Measurements from ENCODE around the gene TXLNG.
"Not testable (repeated sequence)": the region's sequence is repeated elsewhere in the genome, so short reads cannot be mapped to it uniquely, and the experiment has no call there.

The TXLNG gene

DNA sequence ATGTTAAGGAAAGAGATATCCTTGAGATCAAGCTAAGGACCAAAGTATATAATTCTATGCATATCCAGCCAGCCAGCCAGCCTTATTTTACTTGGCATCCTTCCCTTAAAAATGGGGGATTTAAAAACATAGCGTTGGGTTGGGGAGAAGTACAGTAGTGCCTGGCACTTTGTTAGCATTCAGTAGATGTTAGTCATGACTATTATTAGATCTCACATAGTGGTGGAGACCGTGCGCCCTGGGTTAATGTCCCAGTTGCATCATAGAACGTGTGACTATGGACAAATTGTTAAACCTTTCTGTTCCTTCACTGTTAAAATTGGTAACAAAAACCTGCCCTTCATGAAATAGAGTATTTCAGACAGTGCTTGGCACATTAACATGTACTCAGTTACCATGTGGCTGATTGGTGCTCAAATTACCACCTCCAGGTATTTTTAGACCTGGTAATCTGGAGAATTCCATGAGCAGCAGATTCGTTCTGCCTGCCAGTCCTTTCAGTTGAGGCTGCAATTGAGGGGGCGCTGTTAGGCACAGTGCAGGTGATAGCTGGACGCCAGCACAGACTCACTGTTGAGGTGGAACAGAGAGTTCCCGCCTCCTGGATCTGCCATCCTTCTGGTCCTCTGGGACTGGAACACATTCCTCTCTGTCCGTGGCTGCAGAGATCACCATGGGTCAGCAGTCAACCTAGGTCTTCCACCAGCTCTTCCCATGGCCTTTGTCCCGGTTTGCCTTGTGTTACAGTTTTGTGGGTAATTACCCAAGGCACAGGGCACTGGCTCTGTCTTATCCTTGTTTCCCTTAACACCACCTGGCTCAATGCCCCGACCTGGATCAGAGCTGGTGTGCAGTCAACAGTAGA is 52.2 kb downstream of the TXLNG start:
- DNase-seq (ENCODE audit: insufficient read length, low spot score): no peak
- FAIRE-seq: no peak

DNA sequence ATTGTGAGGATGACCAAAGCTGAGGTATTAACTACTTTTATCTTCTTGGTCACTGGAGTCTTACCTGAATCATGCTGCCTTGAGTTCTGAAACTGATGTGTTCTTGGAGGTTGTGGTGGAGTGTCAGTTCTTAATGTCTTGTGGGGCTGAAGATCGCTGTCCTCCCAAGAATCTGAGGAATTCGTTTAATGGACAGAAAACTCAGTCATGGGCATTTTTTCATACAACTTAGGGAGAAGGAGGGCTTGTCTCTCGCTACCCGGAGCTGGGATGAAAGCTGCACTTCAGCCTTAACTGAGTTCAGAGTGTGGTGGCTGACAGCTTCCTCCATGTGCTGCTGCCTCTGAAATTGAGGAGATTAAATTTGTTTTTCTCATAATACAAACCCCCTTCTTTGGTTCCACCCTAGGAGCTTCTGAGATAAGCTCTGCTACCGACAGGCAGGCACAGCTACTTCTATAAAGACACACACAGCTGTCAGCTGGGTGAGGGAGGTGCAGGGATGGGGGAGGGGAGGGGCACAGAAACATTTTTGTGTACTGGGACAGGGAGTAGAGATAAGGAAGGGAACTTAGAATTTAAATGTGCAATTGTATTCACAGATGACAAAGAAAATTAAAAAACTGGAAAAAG is 53.1 kb downstream of the TXLNG start:
- DNase-seq (ENCODE audit: insufficient read length, low spot score): no peak
- no peak for FAIRE-seq

DNA sequence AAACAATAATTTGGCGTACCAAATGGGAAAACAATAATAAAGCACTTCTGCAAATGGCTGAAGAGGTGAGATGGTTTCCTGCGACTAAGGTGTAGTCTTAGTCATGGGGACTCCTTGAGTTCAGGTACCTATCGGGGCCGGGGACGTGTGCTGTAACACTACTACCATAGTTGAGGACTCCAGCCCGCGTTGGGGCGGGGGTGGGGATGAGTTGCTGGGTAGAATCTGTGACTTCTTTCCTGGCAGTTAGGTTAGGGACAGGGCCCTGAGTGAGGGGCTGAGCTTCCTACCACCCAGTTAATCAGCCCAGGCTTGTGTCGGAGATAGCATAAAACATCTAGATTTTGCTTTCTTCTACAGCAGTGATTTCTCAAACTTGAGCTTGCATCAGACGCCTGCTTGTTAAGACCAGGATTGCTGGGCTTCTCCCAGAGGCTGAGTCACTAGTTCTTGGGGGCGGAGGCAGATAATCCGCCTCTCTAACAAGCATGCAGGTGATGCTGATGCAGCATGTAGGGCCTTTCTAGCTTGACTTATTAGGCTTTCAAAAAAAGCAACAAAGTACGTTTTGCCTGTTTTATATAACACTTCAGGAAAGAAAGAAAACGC is 53.7 kb downstream of the TXLNG start:
- DNase-seq (ENCODE audit: insufficient read length, low spot score) (no peak), FAIRE-seq (no peak)

DNA sequence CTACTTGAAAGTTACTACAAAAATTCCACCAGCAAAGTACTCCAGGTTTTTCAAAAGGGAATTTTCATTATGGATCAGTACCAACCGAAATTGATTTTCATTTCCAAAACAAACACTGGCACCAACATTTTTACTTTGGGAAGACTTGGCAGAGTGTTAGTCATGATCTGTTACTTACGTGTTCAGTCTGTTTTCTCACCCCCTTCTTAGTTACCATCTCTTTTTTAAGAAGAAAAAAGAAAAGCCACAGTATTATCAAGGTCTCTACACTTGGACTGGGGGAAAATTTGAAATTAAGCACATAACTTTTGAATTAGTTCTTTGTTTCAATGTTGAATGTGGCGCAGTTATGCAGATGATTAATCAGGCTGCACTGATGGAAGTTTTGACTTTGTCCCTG is 56.4 kb downstream of the TXLNG start:
- FAIRE-seq (no peak), DNase-seq (ENCODE audit: insufficient read length, low spot score) (no peak)

DNA sequence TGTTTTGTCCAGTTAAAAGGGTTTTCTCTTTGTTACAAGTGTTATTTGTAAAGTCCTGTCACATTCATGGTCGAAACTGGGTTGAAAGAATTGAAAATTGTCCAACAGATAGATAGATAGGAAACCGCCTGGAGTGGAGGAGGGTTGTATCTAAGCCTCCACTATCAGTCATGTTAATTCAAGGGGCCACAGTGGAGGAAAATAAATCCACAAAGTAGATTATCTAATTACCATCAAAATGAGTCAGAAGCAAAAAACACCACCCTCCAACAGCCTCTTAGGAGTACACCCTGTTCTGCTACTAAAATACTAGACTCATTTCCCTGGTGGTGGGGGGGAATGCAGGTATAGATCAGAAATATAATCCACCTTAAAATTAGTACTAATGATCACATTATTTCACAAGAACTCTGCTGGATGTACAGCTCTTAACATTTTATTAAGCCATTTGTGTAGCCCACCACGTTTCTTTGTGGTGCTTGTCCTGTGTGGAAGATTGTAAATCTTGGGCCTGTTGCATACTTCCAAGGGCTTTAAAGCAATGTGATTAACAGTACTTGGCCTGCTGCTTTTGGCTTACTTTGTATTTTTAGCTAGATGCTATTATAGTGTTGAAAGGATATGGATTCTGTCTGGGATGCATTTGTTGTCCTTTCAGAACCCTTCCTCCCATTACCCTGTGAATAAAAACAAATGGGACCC is 57.1 kb downstream of the TXLNG start:
- DNase-seq (ENCODE audit: insufficient read length, low spot score) (no peak), FAIRE-seq (no peak)

DNA sequence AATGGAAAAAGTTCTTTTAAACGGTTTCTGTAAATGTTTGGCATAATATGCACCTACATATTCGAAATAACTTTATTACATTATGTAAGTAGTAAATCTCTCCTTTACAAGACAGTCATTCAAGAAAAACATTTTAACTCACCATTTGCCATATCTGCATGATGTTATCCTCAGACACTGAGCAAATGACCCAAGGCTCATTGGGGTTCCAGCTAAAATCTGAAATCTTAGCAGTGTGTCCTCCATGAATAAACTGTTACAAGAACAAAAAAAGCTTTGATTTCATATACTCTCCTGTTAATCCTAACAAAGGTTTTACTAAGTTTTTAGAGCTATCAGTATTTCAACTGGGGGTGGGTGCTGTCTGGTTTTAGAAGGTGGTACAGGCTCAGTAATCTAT is 59.4 kb downstream of the TXLNG start:
- no peak for DNase-seq (ENCODE audit: insufficient read length, low spot score)
- FAIRE-seq: no peak

DNA sequence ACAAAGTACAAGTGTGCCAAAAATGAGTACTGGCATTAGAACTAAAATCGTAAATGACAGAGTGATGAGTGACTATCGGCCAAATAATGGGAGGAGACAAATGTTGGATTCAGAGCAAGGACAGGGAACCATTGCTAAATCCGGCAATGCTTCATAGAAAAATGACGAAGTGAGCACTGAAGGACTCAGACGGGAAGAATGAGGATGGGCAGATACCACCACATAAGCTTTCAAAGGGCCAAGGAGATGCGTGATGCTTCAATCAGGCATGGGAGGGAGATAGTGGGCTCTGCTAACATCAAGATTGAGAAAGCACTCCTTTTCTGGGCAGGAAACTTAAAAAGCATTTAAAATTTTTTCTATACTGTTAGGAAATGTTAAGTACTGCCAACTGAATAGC is 62.3 kb downstream of the TXLNG start:
- DNase-seq (ENCODE audit: insufficient read length, low spot score) (no peak), FAIRE-seq (no peak)

DNA sequence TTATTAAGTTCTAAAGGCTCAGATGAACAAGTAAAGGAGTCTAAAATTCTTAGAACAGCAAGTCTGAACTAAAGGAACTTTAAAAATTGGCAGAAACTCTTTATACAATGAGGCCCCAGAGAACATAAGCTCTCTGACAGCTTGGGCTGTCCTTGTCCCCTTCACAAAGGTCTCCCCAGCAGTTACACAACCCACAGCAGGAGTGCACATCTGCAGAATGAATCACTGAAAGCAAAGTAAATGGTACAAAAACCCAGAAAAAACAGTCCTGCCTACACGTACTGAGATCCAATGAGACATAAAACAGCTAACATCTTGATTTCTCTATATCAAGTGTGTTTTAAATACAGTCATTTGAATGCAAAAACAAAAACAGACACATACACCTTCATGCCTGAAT is 65.2 kb downstream of the TXLNG start:
- DNase-seq (ENCODE audit: insufficient read length, low spot score) (no peak), FAIRE-seq (no peak)

DNA sequence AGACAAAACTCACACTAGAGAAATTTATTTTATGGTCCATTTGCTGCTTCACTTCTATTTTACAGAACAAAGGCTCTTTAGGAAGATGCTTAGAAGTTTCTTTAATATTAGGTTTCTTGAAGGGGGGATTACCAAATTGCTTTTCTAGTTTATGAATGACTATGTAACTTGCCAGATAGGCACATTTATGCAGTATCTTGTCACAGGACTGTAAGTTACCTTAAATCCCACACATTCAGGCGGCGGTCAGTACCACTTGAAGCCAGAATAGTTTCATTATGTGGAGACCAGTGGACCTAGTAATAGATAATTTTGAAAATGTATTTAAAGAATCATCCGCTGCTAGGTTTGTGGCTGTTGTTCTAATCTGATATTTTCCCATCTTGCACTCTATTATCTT is 65.6 kb downstream of the TXLNG start:
- FAIRE-seq: no peak
- no peak for DNase-seq (ENCODE audit: insufficient read length, low spot score)

DNA sequence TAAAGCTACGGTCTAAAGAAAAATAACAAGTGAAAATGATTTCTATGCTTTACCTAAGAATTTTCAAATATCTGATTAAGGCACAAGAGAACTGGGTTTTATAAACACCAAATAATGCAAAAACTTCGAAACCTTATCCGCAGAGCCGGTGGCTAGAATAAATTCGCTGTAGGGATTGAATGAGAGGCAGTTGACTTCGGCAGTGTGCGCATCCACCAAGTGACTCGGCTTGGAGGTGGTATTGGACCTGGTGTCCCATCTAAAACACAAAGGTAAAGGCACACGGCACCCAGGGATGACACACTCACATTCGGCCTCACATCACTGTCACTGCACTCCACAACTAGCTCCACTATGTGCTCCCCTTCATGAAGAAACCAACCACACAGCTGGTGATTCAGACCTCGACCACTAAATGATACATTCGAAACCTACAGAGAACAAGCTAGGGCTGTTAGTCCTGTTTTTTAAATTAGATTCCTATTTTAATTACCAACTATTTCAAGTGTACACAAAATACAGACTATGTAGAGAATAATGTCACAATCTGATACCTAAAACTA is 66.4 kb downstream of the TXLNG start:
- peak; percentile 33 for FAIRE-seq
- DNase-seq (ENCODE audit: insufficient read length, low spot score): no peak

DNA sequence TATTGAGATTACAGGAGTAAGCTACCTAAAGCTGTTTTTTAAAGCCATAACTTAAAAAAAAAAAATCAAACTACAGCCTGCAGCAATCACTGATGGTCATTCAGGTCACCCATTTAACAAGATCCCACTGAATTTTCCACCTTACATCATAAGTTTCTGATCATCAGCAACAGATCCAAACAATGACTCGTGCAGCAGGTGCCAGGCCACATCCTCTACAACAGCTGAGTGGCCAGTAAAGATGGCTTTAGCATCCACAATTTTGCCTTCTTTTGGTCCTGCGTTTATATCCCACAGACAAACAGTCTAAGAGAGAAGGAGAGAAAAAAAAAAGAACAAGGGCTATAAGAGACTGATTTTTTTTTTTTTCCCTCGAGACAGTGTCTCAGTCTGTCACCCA is 67.3 kb downstream of the TXLNG start:
- FAIRE-seq (no peak), DNase-seq (ENCODE audit: insufficient read length, low spot score) (no peak)

DNA sequence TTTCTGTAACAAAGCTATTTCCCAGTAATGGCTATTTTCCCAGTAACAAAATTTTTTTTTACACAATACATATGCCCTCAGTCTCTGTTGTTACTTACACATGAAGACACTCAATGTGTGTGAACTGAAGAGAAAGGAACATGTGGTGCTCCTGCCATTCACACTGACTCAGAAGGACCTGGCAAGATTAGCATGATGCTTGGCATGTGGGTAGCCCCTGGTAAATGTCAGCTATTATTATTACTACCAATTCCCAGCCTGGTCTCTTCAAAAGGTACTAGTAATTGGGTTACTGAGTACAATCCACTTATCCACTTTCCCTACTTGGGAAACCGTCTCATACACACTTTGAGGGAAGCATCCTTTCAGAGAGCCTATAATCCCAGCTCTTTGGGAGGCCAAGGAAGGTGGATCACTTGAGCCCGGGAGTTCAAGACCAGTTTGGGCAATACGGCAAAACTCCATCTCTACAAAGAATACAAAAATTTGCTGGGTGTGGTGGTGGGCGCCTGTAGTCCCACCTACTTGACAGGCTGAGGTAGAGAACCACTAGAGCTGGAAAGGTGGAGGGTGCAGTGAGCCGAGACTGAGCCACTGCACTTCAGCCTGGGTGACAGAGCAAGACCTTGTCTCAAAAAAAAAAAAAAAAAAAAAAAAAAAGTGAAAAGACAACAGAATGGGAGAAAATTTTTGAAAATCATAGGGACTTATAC is 69.3 kb downstream of the TXLNG start:
- FAIRE-seq: no peak
- no peak for DNase-seq (ENCODE audit: insufficient read length, low spot score)

DNA sequence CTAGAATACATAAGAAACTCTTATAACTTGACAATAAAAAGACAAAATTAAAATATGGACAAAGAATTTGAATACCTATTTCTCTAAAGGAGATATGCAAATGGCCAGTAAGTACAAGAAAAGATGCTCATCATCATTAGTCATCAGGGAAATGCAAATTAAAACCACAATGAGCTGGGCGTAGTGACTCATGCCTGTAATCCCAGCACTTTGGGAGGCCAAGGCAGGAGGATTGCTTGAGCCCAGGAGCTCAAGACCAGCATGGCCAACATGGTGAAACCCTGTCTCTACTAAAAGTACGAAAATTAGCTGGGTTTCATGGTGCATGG is 69.8 kb downstream of the TXLNG start:
- DNase-seq (ENCODE audit: insufficient read length, low spot score); FAIRE-seq: not testable (repeated sequence)

DNA sequence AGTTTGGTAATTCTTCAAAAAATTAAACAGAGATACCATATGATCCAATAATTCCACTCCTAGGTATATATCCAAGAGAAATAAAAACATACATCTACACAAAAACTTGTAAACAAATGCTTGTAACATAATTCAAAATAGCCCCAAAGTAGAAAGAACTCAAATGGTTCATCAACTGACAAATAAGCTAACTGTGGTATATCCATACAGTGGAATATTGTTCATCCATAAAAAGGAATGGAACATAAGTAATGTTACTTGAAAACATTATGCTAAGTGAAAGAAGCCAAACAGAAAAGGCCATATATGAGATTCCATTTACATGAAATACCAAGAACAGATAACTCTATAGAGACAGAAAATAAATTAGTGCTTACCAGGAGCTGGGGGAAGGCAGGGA is 70.5 kb downstream of the TXLNG start:
- DNase-seq (ENCODE audit: insufficient read length, low spot score) (no peak), FAIRE-seq (no peak)

DNA sequence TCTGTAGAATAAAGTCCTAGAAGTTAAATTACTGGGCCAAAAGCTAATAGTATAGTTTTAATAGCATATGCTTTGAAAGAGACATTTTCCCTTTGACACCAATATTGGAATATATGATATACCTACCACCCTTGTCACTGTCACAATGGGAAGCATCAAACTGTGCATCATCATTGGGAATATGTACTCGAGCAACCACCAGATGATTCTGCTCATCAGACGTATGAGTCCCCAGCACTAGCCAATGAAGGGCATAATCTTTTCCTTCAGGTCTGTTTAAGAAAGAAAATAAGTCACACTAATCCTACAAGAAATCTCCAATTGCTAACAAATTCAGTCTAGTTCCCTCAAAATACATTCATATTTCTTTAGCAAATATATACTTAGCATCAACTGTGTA is 76.6 kb downstream of the TXLNG start:
- DNase-seq (ENCODE audit: insufficient read length, low spot score) (no peak), FAIRE-seq (no peak)

DNA sequence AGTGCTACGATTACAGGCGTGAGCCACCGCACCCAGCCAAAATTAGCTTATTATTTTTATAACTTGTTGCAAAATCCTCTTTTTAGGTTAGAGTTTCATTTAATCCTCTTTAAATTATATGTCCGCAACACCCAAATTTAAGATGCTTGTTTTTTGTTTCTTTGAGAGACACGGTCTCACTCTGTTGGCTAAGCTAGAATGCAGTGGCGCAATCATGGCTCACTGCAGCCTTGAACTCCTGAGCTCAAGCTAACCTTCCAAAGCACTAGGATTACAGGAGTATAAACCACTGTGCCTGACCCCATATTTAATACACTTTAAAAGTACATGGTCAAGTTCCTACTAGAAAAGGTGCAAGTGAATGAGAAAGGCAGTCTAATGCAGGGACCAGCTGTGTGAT is 81.7 kb downstream of the TXLNG start:
- DNase-seq (ENCODE audit: insufficient read length, low spot score) (no peak), FAIRE-seq (no peak)

DNA sequence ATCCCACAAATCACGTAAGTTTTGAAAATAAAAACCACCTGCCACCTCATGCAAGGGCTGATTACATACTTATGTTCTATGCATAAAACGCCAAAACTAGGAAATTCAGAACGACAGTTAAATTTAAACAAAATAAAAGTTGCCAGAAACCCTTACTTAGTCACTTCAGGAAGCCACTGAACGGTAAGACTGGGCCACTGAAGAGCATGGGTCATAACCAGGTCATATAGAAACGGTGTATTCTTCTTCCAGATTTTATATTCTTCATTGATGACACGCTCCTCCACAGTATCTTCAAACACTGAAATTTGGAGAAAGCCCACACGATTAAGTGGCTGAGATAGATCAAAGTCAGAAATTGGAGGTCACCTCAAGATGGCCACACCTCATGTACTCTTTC is 82.7 kb downstream of the TXLNG start:
- FAIRE-seq: no peak

DNA sequence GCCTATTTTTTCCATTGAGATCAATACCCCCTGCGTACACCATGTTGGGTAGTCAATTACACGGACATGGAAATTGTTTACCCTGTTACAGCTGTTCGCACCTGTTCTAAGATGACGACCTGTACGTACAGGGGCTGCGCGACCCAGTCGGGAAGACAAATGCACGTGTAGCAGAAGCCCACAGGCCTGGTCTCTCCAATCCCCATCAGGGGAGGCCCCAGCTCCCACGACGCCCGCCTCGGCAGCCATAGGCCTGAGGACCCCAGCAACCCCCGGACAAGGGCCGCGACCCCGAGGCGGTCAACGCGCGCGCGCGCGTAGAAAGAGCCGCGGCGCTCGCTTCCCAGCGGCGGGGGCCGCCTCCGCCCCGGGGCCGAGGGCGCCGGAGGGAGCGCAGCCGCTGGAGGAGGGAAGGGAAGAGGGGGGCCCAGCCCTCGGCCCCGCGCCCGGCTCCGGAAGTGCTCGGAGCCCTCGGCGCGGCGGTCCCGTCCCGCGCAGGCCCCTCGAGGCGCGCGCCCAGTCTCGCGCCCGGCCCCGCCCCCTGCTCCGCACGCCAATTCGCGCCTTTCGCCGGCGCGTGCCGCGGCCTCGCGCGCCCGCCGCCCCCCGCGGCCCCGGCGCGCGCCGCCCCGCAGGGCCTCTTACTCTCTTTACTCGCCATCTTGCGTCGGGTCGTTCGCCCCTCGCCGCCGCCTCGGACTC is 83.3 kb downstream of the TXLNG start:
- FAIRE-seq (no peak), DNase-seq (ENCODE audit: insufficient read length, low spot score) (no peak)

More for the DNA sequence above, 82.7 kb downstream of the TXLNG start:
- DNase-seq (ENCODE audit: insufficient read length, low spot score): no peak

DNA sequence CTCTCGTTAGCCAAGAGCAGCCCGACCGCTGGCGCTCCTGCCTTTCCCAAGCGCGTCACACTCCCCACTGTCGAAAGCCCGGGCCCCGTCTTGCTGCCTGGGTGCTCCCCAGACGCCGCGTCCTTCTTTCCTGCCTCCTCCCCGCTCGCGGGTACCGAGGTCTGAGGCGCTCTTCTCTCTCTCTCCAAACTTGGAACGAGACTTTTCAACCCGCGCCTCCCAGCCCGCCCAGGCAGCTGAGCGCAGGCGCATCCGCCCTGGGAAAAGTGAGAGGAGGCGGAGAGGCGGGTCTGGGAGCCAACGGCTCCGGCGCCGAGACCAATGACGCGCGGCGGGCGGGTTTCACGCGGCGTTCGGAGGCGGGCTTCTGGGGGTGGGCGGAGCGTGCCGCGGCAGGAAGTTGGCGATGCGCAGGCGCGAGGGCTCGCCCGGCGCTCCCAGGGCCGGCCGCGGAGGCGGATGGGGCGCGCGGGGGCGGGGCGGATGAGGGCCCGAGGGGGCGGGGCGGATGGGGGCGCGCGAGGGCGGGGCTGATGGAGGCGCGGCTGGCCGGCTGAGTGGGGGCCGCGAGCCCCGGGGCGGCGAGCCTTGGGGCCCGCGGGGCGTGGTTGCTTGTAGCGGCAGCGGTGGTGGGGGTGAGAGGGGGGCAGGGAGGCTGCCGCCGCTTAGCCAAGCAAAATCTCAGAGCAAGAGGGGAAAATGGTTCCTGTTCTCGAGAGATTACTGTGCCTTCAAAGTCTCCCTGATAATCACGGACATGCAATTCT is 84.0 kb downstream of the TXLNG start, which contains the start of gene RBBP7:
Gene RBBP7 (minus strand): TSS at position 268 of the 767 bp plus-strand sequence. CDS start 309 bp downstream, outside the sequence.
- DNase-seq (ENCODE audit: insufficient read length, low spot score) (peak; percentile 54), FAIRE-seq (peak; percentile 86)
